GM23338 (cell line): ENCODE data around the gene MYF6. TPM values are rescaled to one million over a fixed set of nuclear protein-coding genes. Genes with fewer than 3 reads are reported as not detected.

Source experiments
- ATAC-seq: fragments of 200-7000 bp; cut with Tn5 transposase; 3 replicates; pipeline ENCODE4 v1.9.1; 2020
- DNase-seq: peaks from one replicate; pipeline ENCODE4 v3.0.0-alpha.2; 2015; ENCODE audit warnings: low spot score
- H2AFZ ChIP-seq: fragments of 200-600 bp; sonication (generic); 2 replicates; pipeline ENCODE4 v1.8.0; 2016; ENCODE audit warnings: antibody characterized with exemption, mild to moderate bottlenecking, moderate library complexity
- H3F3A ChIP-seq: fragments of 200-600 bp; sonication (generic); replicated peaks from 2 replicates; pipeline ENCODE4 v1.8.0; 2017; ENCODE audit warnings: antibody characterized with exemption, mixed run types, low read depth
- H3K27ac ChIP-seq: fragments of 200-600 bp; sonication (generic); 2 replicates; pipeline ENCODE4 v1.6.1; 2016; ENCODE audit warnings: low read depth
- H3K27me3 ChIP-seq: fragments of 200-600 bp; sonication (generic); 2 replicates; pipeline ENCODE4 v1.8.0; 2016; ENCODE audit warnings: mild to moderate bottlenecking, mixed run types, moderate library complexity; ENCODE audit not compliant: insufficient read depth
- H3K36me3 ChIP-seq: fragments of 200-600 bp; sonication (generic); 2 replicates; pipeline ENCODE4 v1.8.0; 2016; ENCODE audit warnings: mild to moderate bottlenecking; ENCODE audit not compliant: insufficient read depth
- H3K4me1 ChIP-seq: fragments of 200-600 bp; sonication (generic); 2 replicates; pipeline ENCODE4 v1.8.0; 2016; ENCODE audit warnings: mild to moderate bottlenecking, moderate library complexity; ENCODE audit not compliant: insufficient read depth
- H3K4me2 ChIP-seq: fragments of 200-600 bp; sonication (generic); 2 replicates; pipeline ENCODE4 v1.7.1; 2017; ENCODE audit warnings: mixed run types
- H3K4me3 ChIP-seq: fragments of 200-600 bp; sonication (generic); 2 replicates; pipeline ENCODE4 v1.6.1; 2016; ENCODE audit warnings: mixed run types
- H3K79me2 ChIP-seq: fragments of 200-600 bp; sonication (generic); replicated peaks from 2 replicates; pipeline ENCODE4 v1.8.0; 2017; ENCODE audit warnings: mild to moderate bottlenecking; ENCODE audit not compliant: insufficient read depth
- H3K9me2 ChIP-seq: fragments of 200-600 bp; sonication (generic); 2 replicates; pipeline ENCODE4 v1.8.0; 2017; ENCODE audit not compliant: insufficient read depth
- H4K20me1 ChIP-seq: fragments of 200-600 bp; sonication (generic); replicated peaks from 2 replicates; pipeline ENCODE4 v1.8.0; 2017; ENCODE audit warnings: mild to moderate bottlenecking; ENCODE audit not compliant: insufficient read depth
- H3K27ac Mint-ChIP-seq: 2 replicates; pipeline ENCODE4 v1.8.0; 2020; ENCODE audit warnings: inconsistent platforms, mild to moderate bottlenecking, moderate library complexity, mixed read lengths
- H3K27me3 Mint-ChIP-seq: 3 replicates; pipeline ENCODE4 v1.8.0; 2022; ENCODE audit warnings: low read depth, mild to moderate bottlenecking, moderate library complexity, mixed read lengths, inconsistent platforms; ENCODE audit not compliant: insufficient read depth, poor library complexity
- H3K36me3 Mint-ChIP-seq: 3 replicates; pipeline ENCODE4 v1.8.0; 2021; ENCODE audit warnings: low read depth, mild to moderate bottlenecking, inconsistent platforms, moderate library complexity, mixed read lengths
- H3K4me1 Mint-ChIP-seq: 3 replicates; pipeline ENCODE4 v1.8.0; 2020; ENCODE audit warnings: mild to moderate bottlenecking, inconsistent platforms, mixed read lengths
- H3K4me3 Mint-ChIP-seq: 3 replicates; pipeline ENCODE4 v1.8.0; 2021; ENCODE audit warnings: moderate library complexity, mild to moderate bottlenecking, inconsistent platforms, mixed read lengths
- H3K9me3 Mint-ChIP-seq: 3 replicates; pipeline ENCODE4 v1.8.0; 2020; ENCODE audit warnings: moderate library complexity, mild to moderate bottlenecking, inconsistent platforms, mixed read lengths
- CREB1 ChIP-seq: fragments of 250-450 bp; sonication (Bioruptor Pico); IDR thresholded peaks from 2 replicates; pipeline ENCODE4 v1.5.0; 2020; ENCODE audit warnings: low read depth, mild to moderate bottlenecking, moderate library complexity
- CTCF ChIP-seq, 2 experiments: fragments of 200-600 bp in 1 of 2; sonication (generic) in 1 of 2; conservative IDR thresholded peaks; 2 replicates each; pipeline versions ENCODE4 v1.5.1 to v1.6.1; 2016 to 2017; ENCODE audit warnings: antibody characterized with exemption in 2 of 2, low read depth in 2 of 2, mild to moderate bottlenecking in 2 of 2, moderate library complexity in 1 of 2
- ETS1 ChIP-seq: IDR thresholded peaks from 2 replicates; pipeline ENCODE4 v1.6.1; 2016; ENCODE audit warnings: antibody characterized with exemption
- EZH2 ChIP-seq: fragments of 200-600 bp; sonication (generic); IDR thresholded peaks from one replicate; pipeline ENCODE4 v1.8.0; 2017; ENCODE audit warnings: antibody characterized with exemption, mild to moderate bottlenecking, low read depth; ENCODE audit not compliant: unreplicated experiment
- EZH2phosphoT487 ChIP-seq: fragments of 200-600 bp; sonication (generic); IDR thresholded peaks from one replicate; pipeline ENCODE4 v1.8.1; 2018; ENCODE audit warnings: antibody characterized with exemption; ENCODE audit not compliant: unreplicated experiment
- JUNB ChIP-seq: IDR thresholded peaks from one replicate; pipeline ENCODE4 v1.6.1; 2016; ENCODE audit warnings: antibody characterized with exemption; ENCODE audit not compliant: unreplicated experiment
- NANOG ChIP-seq: IDR thresholded peaks from 2 replicates; pipeline ENCODE4 v1.6.1; 2016; ENCODE audit warnings: antibody characterized with exemption, borderline replicate concordance
- POLR2AphosphoS5 ChIP-seq: IDR thresholded peaks from 2 replicates; pipeline ENCODE4 v1.6.1; 2016; ENCODE audit warnings: antibody characterized with exemption, low read depth
- STAT1 ChIP-seq: IDR thresholded peaks from one replicate; pipeline ENCODE4 v1.6.1; 2016; ENCODE audit warnings: antibody characterized with exemption; ENCODE audit not compliant: unreplicated experiment
- ZNF114 ChIP-seq: fragments of 250-450 bp; sonication (Bioruptor Pico); IDR thresholded peaks from 2 replicates; pipeline ENCODE4 v1.5.0; 2020; ENCODE audit warnings: mild to moderate bottlenecking, moderate library complexity
- ZNF331 ChIP-seq: fragments of 250-450 bp; sonication (Bioruptor Pico); IDR thresholded peaks from 2 replicates; pipeline ENCODE4 v1.5.0; 2020; ENCODE audit warnings: low read depth, mild to moderate bottlenecking, moderate library complexity
- ZNF462 ChIP-seq: fragments of 250-450 bp; sonication (Bioruptor Pico); IDR thresholded peaks from 2 replicates; pipeline ENCODE4 v1.5.0; 2020; ENCODE audit warnings: mild to moderate bottlenecking, moderate library complexity
- polyA plus RNA-seq: library from polyadenylated mRNA; unstranded; fragments of >200 nt; fragmentation: Nextera tagmentation; extraction: Ambion mirVana; gene quantifications from 2 replicates; pipeline ENCODE4 v1.2.1, GENCODE V29; 2016
- total RNA-seq: library from RNA; depleted of rRNA; stranded (reverse); fragments of >200 nt; shearing (Covaris generic); gene quantifications from 2 replicates; pipeline ENCODE4 v1.2.3, GENCODE V29; 2014

The MYF6 gene
- total and polyA plus RNA-seq, 2 experiments from 2014 or later: not detected

GRCh38 chr12:80752464-80752863, 45.0 kb downstream of the MYF6 start:
- Histone ChIP-seq H4K20me1 (no peaks in the 10 kb centered on the region), H3K36me3 (no peaks in the 10 kb centered on the region), H3K4me3 (no peak overlapping the region), H3K4me1 (no peaks in the 10 kb centered on the region), H3K79me2 (no peaks in the 10 kb centered on the region), H3K27me3 (no peaks in the 10 kb centered on the region), H3K27ac (no peak overlapping the region), H3K9me2 (no peaks in the 10 kb centered on the region), H3K4me2 (no peak overlapping the region), H3F3A (no peaks in the 10 kb centered on the region), H2AFZ (no peak overlapping the region)
- Mint-ChIP-seq H3K9me3 (no peaks in the 10 kb centered on the region), H3K4me1 (no peaks in the 10 kb centered on the region), H3K27me3 (peaks cover 2% of the 10 kb centered on the region), H3K27ac (no peak overlapping the region), H3K4me3 (no peak overlapping the region), H3K36me3 (no peaks in the 10 kb centered on the region)
- ATAC-seq (no peak), DNase-seq (no peak)
- no peak for TF ChIP-seq EZH2

GRCh38 chr12:80754274-80754673, 46.8 kb downstream of the MYF6 start:
- H3K27me3 Mint-ChIP-seq: no peaks in the 10 kb centered on the region
- Histone ChIP-seq H3K4me2 (no peak overlapping the region), H3K4me1 (no peaks in the 10 kb centered on the region), H2AFZ (no peak overlapping the region), H3K79me2 (no peaks in the 10 kb centered on the region), H3K27me3 (no peaks in the 10 kb centered on the region), H4K20me1 (no peaks in the 10 kb centered on the region), H3K9me2 (no peaks in the 10 kb centered on the region), H3K4me3 (no peak overlapping the region), H3K27ac (no peak overlapping the region), H3F3A (no peaks in the 10 kb centered on the region), H3K36me3 (no peaks in the 10 kb centered on the region)
- no peaks in the 10 kb centered on the region for H3K36me3 Mint-ChIP-seq
- H3K9me3 Mint-ChIP-seq: no peaks in the 10 kb centered on the region
- no peak for ATAC-seq
- H3K4me1 Mint-ChIP-seq: no peaks in the 10 kb centered on the region
- DNase-seq: no peak
- no peak overlapping the region for H3K27ac Mint-ChIP-seq
- no peak overlapping the region for H3K4me3 Mint-ChIP-seq
- TF ChIP-seq ETS1: no peak
- no peak for TF ChIP-seq EZH2phosphoT487
- no peak for TF ChIP-seq EZH2
- TF ChIP-seq STAT1: no peak
- no peak for TF ChIP-seq JUNB
- no peak for TF ChIP-seq POLR2AphosphoS5
- no peak for TF ChIP-seq CREB1
- TF ChIP-seq ZNF462 (CRISPR knock-in tag): no peak
- no peak for TF ChIP-seq ZNF331 (CRISPR knock-in tag)
- TF ChIP-seq CTCF (conservative IDR thresholded peaks at IDR 0.05; ENCODE audit: low read depth in 2 of 2): no peak
- no peak for TF ChIP-seq ZNF114 (CRISPR knock-in tag)
- TF ChIP-seq NANOG: no peak
